HG02943 (cell line): ENCODE measurements around the gene SRA1.
"Not testable (repeated sequence)": the region's sequence is repeated elsewhere in the genome, so short reads cannot be mapped to it uniquely, and the experiment has no call there.

ENCODE experiments used
- ATAC-seq: cut with Tn5 transposase; IDR thresholded peaks from one replicate; pipeline ENCODE4 v1.9.1; 2021; ENCODE audit warnings: mild to moderate bottlenecking, low read depth, moderate library complexity; ENCODE audit not compliant: unreplicated experiment

SRA1 gene

DNA sequence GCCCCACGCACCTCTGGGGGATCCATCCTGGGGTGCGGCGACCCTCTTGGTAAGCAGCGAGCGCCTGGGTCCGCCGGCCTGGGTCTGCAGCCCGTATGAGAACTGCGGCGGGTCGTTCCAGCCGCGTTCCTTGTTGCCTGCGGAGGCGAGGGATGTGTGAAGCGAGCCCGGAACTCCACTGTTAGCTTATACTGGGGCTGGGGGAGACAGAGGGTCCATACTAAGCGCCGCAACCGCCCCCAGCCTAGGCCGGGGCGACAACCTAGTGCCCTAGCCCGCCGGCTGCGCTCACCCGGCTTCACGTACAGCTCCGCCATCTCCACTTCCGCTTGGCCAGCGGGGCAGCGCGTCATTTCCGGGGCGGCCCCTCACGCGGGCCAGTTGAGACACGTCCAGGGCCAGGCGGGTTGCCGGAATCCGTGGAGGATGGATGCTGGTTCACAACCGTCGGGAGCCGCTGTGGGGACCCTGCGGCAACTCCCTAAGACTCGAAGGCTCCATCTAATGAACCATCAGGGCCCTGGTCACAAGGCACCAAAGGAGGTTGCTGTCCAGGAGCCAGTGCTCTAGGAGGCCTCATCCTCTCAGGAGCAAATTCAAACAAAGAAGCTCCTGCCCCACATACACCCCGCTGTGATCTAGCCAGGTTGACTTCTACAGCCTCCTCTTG is at the start of gene SRA1:
SRA1 (minus strand) TSS at position 338 of the 670 bp plus-strand sequence; CDS start at position 317, 21 bp downstream.
- peak; percentile 94 for ATAC-seq

DNA sequence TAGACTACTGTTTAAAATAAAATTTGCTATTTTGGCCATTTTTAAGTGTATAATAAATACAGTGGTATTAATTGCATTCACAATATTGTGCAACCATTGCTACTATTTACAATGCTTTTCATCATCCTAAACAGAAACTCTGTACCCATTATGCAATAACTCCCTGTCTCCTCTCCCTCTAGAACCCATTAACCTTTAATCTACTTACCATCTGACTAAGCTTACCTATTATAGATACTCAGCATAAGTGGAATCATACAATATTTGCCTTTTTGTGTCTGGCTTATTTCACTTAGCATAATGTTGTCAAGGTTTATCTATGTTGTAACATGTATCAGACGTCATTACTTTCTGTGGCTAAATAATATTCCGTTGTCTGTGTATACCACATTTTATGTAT is 49.8 kb upstream of the SRA1 start:
- ATAC-seq = no peak

DNA sequence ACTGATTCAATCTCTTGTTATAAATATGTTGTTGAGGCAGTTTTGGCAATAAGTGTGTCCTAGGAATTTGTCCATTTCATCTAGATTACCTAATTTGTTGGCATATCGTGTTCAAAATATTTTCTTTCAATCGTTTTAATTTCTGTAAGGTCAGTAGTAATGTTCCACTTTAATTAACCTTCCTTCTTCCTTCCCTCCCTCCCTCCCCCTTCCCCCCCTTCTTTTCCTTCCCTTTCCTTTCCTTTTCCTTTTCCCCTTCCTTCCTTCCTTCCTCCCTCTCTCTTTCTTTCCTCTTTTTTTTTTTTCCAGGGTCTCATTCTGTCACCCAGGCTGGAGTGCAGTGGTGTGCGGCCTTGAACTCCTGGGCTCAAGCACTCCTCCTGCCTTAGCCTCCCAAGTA is 48.6 kb upstream of the SRA1 start:
- ATAC-seq = no peak

DNA sequence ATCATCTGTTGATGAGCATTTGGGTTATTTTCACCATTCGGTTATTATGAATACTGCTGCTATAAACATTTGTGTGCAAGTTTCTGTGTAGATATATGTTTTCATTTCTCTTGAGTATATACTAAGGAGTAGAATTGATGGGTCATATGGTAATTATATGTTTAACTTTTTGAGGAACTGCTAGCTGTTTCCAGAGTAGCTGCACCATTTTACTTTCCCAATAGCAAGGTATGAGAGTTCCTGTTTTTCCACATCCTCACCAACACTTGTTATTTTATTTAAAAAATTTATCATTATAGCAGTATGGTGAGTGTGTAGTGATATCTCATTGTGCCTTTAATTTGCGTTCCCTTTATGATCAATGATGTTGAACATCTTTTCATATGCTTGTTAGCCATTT is 46.5 kb upstream of the SRA1 start:
- ATAC-seq = no peak

DNA sequence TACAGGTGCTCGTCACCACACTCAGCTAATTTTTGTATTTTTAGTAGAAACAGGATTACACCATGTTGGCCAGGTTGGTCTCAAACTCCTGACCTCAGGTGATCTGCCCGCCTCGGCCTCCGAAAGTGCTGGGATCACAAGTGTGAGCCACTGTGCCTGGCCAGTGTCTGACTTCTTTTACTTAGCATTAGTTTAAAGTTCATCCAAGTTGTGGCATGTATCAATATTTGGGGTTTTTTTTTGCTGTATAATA is 46.1 kb upstream of the SRA1 start:
- not testable (repeated sequence) for ATAC-seq

DNA sequence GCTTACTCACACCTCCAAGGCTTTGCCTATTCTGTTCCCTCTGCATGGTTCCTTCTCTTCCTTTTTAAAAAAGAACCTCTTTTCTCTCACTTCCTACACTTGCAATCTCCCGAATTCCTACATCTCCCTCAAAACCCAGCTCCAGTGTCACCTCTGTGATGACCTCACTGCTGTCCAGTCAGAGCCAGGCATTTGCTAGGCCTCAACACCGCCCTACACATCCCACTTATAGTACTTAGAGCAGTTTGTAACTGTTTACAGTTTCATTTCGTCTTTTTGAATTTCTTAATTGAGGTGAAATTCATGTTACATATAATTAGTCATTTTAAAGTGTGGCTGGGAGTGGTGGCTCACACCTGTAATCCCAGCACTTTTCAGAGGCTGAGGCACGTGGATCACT is 44.9 kb upstream of the SRA1 start:
- no peak for ATAC-seq

DNA sequence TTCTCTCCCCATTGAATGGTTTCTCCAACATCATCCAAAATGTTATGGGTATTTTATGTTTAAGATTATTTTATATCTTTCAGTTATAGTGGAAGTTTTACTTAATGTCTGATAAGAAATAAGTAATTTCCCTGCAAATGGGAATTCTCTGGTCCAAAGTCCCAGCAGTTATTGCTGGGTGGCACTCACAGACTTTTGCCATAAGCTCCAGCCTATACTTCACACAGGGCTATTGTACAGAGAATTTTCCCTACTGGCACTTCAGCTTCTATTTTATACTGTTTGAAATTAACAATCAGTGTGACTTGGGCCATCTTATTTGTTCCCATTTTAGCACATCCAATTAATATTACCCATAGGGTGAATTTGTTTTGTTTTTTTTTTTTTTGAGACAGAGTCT is 42.8 kb upstream of the SRA1 start:
- no peak for ATAC-seq

DNA sequence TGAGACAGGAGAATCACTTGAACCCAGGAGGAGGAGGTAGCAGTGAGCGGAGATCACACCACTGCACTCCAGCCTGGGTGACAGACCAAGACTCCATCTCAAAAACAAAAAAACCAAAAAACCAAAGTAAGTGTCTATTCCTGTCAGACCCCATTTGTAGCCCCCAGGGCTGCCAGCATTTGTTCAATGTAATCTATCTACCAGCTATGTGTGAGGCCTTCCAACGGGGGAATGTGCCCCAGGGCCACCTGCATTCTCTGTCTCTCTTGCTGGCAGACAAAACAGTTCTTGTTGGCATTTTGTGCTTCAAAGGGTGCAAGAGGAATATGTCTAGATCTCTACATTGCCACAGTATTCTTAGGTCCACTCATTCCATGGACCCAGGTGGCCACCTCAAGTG is 41.6 kb upstream of the SRA1 start:
- no peak for ATAC-seq

DNA sequence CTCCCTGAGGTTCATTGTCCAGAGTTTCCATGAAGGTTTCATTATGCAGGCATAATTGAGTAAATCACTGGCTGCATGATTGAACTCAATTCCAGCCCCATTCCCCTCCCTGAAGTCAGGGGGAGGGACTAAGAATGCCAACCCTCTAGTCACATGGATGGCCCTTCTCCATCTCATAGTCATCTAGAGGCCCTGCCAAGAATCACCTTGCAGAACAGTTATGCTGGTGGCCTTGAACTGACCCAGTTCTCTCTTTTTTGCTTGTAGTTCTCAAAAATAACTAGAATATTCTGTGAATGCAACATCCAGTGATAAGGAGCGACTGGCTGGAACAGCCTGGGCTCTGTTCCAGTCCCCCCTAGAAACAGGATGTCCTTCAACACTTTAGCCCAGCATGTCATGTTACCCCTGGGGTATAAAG is 39.1 kb upstream of the SRA1 start:
- no peak for ATAC-seq

DNA sequence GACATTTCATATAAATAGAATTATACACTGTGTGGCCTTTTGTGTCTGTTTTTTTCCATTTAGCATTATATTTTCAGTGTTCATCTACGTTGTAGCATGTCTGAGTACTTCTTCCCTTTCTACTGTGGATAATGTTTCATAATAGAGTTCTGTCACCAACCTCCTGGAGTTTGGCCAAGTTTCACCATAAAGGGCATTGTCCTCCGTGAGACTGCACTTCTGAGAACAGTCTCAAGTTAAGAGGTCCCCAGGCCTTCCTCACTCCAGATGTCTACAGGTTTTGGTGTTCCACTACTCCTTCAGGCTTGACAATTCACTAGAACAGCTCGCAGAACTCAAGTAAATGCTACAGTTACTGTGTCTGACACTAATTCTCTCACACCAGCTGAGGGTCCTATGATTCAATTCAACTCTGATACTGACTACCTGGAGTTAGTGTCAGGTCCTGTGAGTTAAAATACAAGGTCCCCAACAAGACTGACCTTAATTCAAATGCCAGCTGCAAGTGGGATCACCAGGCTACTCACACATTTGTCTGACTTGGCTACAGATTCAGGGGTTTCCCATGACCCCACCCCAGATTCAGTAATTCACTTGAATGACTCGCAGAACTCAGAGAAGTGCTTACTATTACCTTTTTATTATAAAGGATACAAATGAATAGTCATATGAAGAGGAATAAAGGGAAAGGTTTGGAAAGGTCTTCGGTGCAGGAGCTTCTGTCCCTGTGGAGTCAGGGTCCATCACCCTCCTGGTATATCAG is 38.4 kb upstream of the SRA1 start:
- ATAC-seq = no peak

DNA sequence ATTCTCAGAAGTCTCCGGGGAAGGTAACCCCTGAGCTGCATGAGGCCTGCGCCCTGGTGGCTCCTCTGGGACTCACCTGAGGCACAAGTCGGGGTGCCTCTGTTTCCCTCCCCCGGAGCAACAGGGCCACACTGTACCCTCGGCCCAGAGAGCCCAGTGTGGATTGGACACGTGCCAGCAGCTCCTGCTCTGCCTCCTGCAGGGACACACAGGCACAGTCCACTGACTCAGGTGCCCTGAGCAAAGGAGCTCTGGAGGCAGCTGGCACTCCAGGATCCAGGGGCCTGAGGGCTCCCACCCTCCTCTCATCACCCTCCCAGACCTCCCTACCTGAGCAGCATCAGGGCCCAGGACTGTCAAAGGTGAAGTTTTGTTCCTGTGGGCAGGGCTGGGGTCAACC is 36.9 kb upstream of the SRA1 start:
- ATAC-seq = no peak

DNA sequence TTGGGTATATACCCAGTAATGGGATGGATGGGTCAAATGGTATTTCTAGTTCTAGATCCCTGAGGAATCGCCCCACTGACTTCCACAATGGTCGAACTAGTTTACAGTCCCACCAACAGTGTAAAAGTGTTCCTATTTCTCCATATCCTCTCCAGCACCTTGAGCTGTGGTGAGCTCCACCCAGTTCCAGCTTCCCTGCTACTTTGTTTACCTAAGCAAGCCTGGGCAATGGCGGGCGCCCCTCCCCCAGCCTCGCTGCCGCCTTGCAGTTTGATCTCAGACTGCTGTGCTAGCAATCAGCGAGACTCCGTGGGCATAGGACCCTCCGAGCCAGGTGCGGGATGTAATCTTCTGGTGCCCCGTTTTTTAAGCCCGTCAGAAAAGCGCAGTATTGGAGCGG is 35.8 kb upstream of the SRA1 start:
- ATAC-seq = not testable (repeated sequence)

DNA sequence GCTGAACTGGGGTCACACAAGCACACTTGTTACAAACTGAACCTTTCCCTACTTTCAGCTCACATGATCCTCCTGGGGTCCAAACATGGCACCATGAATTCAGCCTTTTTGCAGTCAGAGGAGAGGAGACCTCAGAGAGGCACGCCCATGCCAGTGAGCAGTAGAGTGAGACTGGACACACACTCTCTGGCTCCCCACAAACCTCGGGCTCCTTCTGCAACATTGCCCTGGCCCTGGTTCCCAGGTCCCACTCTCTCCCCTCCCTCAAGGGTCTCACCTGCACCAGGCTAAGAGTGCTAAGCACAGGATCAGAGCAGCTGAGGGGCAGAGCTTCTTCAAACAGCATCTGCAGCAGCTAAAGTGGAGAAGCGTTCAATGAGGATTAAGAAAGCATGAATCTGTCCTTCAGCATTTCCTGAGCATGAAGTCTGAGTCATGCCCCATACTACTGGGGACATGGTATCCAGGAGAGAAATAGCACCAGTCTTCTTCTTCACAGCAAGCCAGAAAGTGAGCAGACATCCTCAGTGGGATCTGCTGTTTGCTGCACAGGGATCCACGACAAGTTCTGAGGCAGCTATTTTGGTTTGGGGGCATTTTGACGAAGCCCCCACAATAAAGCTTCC is 34.6 kb upstream of the SRA1 start:
- no peak for ATAC-seq

DNA sequence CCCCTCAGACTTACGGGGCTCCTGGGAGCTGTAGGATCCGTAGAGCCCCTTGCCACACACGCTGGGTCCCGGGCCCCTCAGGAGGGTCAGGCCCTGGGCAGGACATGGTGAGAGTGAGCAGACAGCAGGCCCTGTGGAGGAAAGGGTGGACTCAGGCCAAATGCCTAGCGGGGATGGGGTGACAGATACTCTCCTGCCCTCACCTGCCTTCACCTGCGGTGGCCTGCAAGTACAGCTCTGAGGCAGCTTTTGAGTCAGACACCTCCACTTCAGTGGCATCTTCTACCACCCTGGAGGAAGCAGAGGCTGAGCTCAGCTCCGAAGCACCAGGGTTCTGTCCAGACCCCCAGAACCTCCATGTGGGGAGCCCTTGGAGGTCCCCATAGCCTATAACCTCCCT is 33.6 kb upstream of the SRA1 start:
- ATAC-seq = no peak

DNA sequence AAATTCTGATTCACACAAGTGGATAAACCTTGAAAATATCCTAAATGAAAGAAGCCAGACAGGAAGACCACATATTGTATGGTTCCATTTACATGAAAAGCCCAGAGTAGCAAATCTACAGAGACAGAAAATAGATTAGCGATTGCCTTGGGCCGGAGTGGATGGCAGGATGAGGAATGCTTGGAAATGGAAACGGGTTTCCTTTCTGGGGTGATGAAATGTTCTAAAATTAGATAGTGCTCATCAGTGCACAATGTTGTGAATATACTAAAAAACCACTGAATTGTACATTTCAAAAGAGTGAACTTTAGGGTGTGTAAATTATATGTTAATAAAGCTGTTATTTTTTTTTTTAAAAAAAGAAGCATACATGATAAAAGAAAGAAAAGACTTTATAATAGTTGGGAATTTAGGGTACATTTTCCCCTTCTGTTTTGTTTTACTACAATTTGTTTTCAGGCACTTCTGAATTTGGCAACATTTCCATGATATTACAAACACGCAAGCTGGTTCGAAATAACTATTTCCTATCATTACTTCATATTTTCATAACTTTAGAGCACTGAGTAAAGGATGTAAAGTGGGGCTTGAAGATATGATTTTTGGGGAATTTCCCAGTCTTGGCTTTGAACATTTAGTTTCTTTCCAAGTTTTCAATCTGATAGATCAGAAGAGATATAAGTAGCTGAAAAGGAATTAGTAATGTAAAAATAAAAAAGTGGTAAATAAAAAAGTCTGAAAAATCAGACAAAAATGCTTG is 31.2 kb upstream of the SRA1 start:
- ATAC-seq = no peak

DNA sequence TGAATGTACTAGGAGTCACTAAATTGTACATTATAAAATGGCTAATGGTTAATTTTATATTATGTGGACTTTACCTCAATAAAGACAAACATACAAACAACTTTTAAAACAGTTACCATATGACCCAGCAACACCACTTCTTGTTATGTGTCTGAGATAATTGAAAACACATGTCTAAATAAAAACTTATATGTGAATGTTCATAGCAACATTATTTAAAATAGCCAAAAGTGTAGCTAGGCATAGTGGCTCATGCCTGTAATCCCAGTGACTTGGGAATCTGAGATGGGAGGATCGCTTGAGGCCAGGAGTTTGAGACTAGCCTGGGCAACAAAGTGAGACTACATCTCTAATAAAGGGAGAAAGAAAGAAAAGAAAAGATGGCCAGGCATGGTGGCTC is 30.2 kb upstream of the SRA1 start:
- no peak for ATAC-seq

DNA sequence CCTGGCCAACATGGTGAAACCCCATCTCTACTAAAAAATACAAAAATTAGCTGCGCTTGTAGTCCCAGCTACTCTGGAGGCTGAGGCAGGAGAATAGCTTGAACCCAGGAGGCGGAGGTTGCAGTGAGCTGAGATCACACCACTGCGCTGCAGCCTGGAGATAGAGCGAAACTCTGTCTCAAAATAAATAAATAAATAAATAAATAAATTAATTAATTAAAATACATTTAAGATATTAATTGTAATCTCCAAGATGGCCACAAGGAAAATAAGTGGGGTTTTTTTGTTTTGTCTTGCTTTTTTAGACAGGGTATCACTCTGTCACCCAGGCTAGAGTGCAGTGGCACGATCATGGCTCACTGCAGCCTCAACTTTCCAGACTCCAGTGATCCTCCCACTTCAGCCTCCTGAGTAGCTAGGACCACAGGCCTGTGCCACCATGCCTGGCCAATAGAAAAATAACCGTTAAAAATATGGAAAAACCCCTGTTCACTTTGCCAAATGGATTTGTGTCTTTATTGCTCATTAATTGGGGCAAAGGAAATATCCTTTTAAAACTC is 22.0 kb upstream of the SRA1 start:
- ATAC-seq = not testable (repeated sequence)

DNA sequence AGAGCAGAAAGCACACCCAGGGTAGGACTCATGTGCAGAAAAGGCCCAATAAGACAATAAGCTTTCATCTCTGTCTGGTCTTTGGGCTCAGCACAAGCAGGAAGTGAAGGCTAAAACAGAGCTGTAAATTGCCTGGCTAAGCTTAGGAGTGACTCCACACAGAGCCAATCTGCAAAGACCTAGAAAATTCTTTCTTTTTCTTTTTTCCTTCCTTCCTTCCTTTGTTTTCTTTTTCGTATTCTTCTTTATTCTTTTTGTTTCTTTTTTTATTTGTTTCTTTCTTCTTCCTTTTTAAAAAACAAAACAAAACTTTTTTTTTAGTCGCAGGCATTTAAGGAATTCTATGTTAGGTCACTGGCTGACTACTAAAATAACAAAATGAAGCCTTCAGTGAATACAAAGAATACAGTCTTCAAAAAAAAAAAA is 19.5 kb upstream of the SRA1 start:
- no peak for ATAC-seq

DNA sequence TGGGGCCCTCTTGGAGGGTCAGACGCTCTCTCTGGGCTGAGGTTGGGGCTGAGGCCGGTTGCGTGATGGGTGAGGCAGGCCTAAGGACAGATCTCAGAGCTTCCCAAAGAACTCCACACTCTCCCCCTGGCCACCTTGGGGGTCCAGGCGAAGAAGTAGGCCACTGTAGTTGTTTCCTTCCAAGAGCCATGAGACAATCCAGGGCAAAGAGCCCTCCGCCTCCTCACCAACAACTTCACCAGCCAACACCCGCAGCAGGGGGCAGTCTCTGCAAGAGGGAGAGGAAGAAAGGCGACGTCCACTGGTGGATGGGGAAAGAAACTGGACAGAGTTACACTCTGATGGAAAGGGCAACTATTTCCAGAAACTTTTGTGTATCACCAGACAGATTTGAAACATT is 18.0 kb upstream of the SRA1 start:
- no peak for ATAC-seq

DNA sequence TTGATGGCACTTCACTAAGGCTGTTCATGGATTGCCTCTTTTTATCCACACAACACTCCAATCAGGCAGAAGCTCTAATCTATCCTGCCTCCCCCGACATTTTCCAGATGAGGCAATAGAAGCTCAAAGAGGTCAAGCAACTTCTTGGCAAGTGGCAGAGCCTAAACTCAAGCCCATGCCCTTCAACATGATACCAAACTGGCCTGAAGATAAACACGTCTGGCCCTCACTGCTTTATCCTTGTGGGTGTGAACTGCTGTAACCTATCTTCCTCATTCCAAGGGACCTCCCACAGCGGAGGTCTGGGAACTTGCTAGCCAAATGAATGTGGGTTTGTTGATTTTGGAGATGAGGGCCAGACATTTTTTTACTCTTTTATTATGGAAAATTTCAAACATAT is 16.9 kb upstream of the SRA1 start:
- no peak for ATAC-seq

DNA sequence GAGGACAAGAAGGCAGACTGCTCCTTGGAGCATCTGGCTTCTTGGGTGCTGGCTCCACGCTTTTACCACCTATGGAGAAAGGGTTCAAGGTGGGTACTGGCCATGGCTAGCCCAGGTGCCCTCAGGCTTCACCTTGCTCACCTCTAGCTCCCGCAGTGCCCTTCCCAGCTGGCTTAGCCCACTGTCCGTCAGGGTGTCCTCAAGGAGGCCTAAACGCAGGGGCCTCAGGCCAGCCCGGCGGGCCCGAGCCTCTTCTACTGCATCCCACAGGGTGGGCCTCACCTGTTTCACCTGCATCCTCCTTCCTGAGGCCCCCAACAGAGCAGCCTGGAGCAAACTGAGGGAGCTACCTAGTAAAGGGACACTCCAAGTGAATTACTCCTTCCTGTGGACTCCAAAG is 16.4 kb upstream of the SRA1 start:
- no peak for ATAC-seq
